Adrenal gland (tissue), 5 donors: ENCODE measurements around the gene PKP3.

Experiments used
- POLR2A ChIP-seq, 2 donors: fragments of 450-650 bp; IDR thresholded peaks; one replicate each; pipeline ENCODE4 v1.6.1; 2017; ENCODE audit warnings: antibody characterized with exemption in 2 of 2, mild to moderate bottlenecking in 2 of 2, moderate library complexity in 1 of 2
- TF ChIP-seq, protein P1 (sequence below), 6 experiments: fragments of 450-650 bp in 4 of 6; fragments of 200-600 bp in 2 of 6; sonication (generic) in 1 of 6; IDR thresholded peaks; 1 replicate in 5 of 6; 2 replicates in 1 of 6; pipeline versions ENCODE4 v1.5.1 to v1.8.0; 2016 to 2021; ENCODE audit warnings: antibody characterized with exemption in 6 of 6, mild to moderate bottlenecking in 2 of 6, moderate library complexity in 1 of 6
- donor health status: DM: no; HTN: no; CAD: no.

DNA sequence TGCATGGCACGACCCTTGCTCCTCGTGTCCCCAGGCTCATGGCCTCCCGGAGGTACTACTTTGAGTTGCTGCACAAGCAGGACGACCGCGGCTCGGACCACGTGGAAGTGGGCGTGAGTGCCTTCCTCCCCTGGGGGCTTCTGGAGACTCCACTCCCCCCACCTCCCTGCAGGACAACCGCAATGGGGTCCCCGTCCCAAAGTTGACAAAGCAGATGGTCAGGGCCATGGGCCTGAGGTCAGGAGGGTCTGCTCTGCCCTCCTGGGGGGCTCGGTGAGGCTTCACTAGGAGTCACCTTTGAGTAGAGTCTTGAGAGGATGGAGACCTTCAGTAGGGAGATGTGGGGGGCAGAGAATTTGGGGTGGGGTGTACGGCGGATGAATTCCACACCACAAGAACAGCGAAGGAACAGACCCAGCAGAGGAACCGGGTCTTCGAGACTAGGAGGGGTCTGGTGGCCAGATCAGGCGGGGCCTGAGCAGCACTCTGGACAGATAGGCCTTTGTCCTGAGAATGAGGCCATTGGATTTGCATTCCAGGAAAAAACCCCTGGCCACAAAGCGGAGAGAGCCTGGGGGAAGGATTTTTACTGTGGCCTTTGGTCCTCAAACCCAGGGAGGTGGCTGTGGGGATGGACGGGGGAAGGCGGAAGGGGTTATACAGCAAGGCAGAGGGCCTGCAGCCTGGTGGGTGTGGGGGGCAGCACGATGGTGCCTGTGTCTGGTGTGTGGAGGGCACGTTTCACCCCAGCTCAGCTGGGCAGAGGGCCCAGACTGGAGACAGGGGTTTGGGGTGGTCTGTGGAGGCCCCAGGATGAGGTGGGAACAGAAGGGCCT lies 20.1 kb upstream of the PKP3 start:
- TF ChIP-seq, protein P1, sequence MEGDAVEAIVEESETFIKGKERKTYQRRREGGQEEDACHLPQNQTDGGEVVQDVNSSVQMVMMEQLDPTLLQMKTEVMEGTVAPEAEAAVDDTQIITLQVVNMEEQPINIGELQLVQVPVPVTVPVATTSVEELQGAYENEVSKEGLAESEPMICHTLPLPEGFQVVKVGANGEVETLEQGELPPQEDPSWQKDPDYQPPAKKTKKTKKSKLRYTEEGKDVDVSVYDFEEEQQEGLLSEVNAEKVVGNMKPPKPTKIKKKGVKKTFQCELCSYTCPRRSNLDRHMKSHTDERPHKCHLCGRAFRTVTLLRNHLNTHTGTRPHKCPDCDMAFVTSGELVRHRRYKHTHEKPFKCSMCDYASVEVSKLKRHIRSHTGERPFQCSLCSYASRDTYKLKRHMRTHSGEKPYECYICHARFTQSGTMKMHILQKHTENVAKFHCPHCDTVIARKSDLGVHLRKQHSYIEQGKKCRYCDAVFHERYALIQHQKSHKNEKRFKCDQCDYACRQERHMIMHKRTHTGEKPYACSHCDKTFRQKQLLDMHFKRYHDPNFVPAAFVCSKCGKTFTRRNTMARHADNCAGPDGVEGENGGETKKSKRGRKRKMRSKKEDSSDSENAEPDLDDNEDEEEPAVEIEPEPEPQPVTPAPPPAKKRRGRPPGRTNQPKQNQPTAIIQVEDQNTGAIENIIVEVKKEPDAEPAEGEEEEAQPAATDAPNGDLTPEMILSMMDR (IDR thresholded peaks at IDR 0.05), result no peak
- no peak for TF ChIP-seq POLR2A (IDR thresholded peaks at IDR 0.05)
